Cardiac muscle cell (in vitro differentiated cells and primary cell): Measurements from ENCODE around the gene TLK1. TPM values are rescaled to one million over a fixed set of nuclear protein-coding genes. Genes with fewer than 3 reads are reported as not detected.

ENCODE experiments used
- DNase-seq, 2 donors: peaks; one replicate each; pipeline versions ENCODE4 v3.0.0 to v3.0.0-alpha.2; 2010 to 2017; ENCODE audit warnings: low read depth in 1 of 2, low spot score in 1 of 2
- H3K27ac ChIP-seq: fragments of 200-600 bp; sonication (generic); 2 replicates; pipeline ENCODE4 v1.5.1; 2016
- H3K27me3 ChIP-seq: fragments of 200-600 bp; sonication (generic); 2 replicates; pipeline ENCODE4 v1.6.0; 2016; ENCODE audit warnings: control low read depth
- H3K36me3 ChIP-seq: fragments of 200-600 bp; sonication (generic); 2 replicates; pipeline ENCODE4 v1.5.1; 2016; ENCODE audit warnings: control low read depth
- H3K4me1 ChIP-seq: fragments of 200-600 bp; sonication (generic); 2 replicates; pipeline ENCODE4 v1.8.1; 2017; ENCODE audit warnings: low read depth, mild to moderate bottlenecking, mixed run types
- H3K4me3 ChIP-seq: fragments of 200-600 bp; sonication (generic); 2 replicates; pipeline ENCODE4 v1.5.1; 2016; ENCODE audit warnings: mild to moderate bottlenecking
- H3K9me3 ChIP-seq: fragments of 200-600 bp; sonication (generic); 2 replicates; pipeline ENCODE4 v1.5.1; 2017; ENCODE audit warnings: low read depth, mild to moderate bottlenecking, control low read depth
- polyA plus RNA-seq: library from polyadenylated mRNA; unstranded; fragments of >200 nt; fragmentation: Nextera tagmentation; extraction: Ambion mirVana; gene quantifications from 2 replicates; pipeline ENCODE4 v1.2.1, GENCODE V29; 2016
- total RNA-seq: library from RNA; depleted of rRNA; stranded (reverse); fragments of >200 nt; gene quantifications from 2 replicates; pipeline ENCODE4 v1.2.3, GENCODE V29; 2016
- TF ChIP-seq, protein P1 (sequence below): IDR thresholded peaks from 2 replicates; pipeline ENCODE4 v1.5.1; 2012; ENCODE audit warnings: low read depth, mild to moderate bottlenecking, low read length

Gene TLK1
- total and polyA plus RNA-seq, 2 experiments from 2014 or later = 10.1 to 29.2 TPM

DNA sequence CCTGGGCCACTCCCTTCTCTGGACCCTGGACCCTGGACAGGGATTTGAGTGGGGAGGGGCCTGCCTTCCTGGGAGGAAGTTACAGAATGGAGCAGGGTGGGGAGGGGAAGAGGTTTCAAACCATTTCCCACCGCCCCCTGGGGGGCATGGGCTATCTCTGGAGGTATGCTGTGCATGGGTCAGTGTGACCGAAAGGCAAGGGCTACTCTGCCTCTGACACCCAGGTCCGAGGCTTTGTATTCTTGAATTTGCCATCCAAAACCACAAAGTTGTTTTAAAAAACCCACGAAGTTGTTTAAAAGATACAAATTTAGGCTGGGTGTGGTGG is 184.8 kb downstream of the TLK1 start:
- H3K27me3 ChIP-seq = no peaks in the 10 kb centered on the region
- no peaks in the 10 kb centered on the region for H3K36me3 ChIP-seq
- no peaks in the 10 kb centered on the region for H3K9me3 ChIP-seq
- no peak overlapping the region for H3K27ac ChIP-seq
- no peak overlapping the region for H3K4me3 ChIP-seq
- DNase-seq = no peak
- no peaks in the 10 kb centered on the region for H3K4me1 ChIP-seq
- TF ChIP-seq, protein P1, sequence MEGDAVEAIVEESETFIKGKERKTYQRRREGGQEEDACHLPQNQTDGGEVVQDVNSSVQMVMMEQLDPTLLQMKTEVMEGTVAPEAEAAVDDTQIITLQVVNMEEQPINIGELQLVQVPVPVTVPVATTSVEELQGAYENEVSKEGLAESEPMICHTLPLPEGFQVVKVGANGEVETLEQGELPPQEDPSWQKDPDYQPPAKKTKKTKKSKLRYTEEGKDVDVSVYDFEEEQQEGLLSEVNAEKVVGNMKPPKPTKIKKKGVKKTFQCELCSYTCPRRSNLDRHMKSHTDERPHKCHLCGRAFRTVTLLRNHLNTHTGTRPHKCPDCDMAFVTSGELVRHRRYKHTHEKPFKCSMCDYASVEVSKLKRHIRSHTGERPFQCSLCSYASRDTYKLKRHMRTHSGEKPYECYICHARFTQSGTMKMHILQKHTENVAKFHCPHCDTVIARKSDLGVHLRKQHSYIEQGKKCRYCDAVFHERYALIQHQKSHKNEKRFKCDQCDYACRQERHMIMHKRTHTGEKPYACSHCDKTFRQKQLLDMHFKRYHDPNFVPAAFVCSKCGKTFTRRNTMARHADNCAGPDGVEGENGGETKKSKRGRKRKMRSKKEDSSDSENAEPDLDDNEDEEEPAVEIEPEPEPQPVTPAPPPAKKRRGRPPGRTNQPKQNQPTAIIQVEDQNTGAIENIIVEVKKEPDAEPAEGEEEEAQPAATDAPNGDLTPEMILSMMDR = no peak

DNA sequence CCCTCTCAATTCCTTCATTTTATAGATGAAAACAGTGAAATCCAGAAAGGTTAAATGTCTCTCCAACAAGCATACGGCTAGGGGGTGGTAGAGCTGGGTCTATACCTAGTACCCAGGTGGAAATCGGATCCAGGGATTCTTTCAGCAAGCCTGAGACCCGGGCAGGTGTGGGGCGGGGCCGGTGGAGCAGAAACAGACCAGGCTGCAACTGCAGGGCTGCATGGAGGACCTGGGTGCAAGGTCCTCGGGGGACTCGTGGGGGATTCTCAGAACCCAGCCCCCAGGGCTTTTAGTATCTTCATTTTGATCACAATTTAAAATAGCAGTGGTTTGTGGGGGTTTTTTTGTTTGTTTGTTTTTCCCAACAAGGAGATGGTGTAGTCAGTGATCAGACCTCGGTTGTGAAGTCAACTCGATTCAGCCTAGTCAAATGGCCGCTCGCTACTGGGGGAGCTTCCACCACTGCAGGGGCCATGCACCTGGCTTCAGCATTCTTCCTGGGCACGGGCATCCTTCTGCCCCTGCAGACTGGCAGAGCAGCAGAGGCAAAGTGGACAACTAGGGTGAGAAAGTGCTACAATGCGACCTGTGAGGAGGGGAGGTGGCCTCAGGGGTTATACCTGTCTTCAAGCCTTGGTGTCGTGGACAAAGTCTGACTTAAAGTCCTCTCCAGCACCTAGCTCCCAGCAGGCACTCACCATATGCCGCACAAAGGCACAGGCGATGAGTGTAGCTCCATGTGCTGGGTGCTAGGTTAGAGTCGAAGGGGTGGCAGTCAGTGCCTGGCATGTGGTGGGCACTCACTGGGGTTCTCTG is 185.4 kb downstream of the TLK1 start:
- no peak overlapping the region for H3K4me3 ChIP-seq
- no peaks in the 10 kb centered on the region for H3K27me3 ChIP-seq
- TF ChIP-seq, protein P1 = no peak
- no peak overlapping the region for H3K27ac ChIP-seq
- no peaks in the 10 kb centered on the region for H3K4me1 ChIP-seq
- no peak for DNase-seq
- H3K36me3 ChIP-seq = no peaks in the 10 kb centered on the region
- no peaks in the 10 kb centered on the region for H3K9me3 ChIP-seq

DNA sequence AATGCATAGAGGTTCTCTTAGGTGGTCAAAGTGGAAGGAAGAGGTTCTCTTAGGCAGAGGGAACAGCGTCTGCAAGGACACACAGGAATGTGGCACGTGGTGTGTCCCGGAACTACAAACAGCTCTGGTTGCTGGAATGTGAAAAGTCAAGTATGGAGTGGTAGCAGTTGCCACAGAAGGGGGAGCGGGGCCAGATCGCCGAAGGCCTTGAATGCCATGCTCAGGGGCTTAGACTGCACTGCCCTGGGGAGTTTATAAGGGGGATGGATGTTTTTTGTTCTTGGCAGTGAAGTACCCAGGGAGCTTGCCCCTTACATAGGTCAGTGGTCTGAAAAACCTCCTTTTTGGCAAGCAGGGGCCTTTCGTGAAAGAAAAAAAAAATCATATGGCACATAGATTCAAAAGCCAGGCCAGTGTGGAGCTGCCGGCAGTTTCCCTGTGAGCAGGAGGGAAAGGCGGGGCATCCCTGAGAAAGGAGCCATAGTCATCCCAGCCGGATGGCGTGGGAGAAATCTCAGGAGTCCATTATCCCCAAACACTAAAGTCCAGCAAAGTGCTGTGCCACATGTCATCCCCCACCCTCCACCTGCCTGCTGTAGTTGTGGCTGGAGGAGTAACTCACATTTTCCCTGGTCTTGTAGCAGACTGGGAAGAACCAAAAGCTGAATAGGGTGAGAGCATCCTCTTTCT is 186.2 kb downstream of the TLK1 start:
- H3K36me3 ChIP-seq = no peaks in the 10 kb centered on the region
- no peaks in the 10 kb centered on the region for H3K27me3 ChIP-seq
- no peaks in the 10 kb centered on the region for H3K9me3 ChIP-seq
- TF ChIP-seq, protein P1 = no peak
- peak in 1 of 2 donors; percentile 37 for DNase-seq
- H3K27ac ChIP-seq = no peak overlapping the region
- no peaks in the 10 kb centered on the region for H3K4me1 ChIP-seq
- H3K4me3 ChIP-seq = no peak overlapping the region

DNA sequence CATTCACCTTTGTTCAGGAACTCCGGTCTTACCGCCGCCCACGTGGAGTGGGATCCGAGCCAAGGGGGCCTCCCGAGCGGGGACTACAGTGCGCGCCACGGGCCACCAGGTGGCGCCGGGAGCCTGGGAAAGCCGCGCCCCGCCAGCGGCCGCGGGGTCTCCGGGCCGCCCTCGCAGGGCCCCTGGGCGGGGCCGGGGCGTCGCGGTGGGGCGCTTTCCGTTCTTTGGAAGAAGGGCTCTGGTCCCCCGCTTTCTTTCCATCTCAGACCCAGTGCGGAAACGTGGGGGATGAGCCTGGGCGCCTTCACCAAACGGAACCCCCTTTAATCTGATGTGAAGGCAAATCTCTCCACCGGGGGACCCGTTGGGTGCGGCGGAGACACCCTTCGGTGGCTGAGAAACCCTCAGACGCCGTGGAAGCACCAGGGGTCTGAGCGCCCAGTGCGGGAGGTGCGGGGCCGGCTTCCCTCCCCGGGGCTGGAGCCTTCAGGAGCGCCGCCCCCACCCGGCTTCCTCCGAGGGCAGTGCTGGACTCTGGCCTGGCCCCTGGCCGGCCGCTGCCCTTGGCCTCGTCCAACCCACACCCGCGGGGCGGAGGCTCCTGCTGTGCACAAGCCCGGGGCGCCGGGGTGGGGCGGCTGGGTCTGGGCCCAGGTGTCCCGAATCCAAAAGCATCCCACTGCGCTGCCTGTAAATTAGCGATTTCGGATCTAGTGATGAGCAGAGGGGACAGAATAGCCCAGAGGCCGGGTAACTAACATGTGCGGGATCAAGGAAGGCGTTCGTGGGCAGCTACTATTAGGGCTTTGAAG is 187.0 kb downstream of the TLK1 start:
- TF ChIP-seq, protein P1 = peak; percentile 73
- Histone ChIP-seq H3K4me3 (peak overlapping the region; percentile 47), H3K27me3 (no peaks in the 10 kb centered on the region), H3K36me3 (no peaks in the 10 kb centered on the region), H3K4me1 (no peaks in the 10 kb centered on the region), H3K27ac (no peak overlapping the region), H3K9me3 (no peaks in the 10 kb centered on the region)
- DNase-seq = peak; percentile 86 to 91

DNA sequence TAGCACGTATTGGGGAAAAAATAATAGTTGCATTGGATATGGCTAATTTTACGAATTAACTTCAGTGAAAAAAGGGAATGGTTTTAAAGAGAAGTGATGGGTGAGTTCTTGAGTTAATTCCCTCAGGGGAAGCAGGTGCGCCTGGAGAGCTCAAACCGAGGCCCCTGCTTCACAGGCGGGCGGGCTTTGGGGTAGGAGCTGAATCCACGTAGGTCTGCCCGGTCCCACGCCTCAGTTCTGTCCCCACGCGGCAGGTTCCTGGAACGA is 187.5 kb downstream of the TLK1 start:
- peaks cover under 1% of the 10 kb centered on the region for H3K36me3 ChIP-seq
- TF ChIP-seq, protein P1 = no peak

More for the DNA sequence above, 187.5 kb downstream of the TLK1 start:
- no peaks in the 10 kb centered on the region for H3K27me3 ChIP-seq
- no peak for DNase-seq
- H3K9me3 ChIP-seq = no peaks in the 10 kb centered on the region
- H3K4me3 ChIP-seq = peak overlapping the region; percentile 47
- no peak overlapping the region for H3K27ac ChIP-seq
- no peaks in the 10 kb centered on the region for H3K4me1 ChIP-seq
